Activated CD4-positive, alpha-beta T cell treated with anti-CD3 and anti-CD28 coated beads for 36 hours (primary cell): ENCODE results near the gene DBH. TPM values are rescaled to one million over a fixed set of nuclear protein-coding genes. Genes with fewer than 3 reads are reported as not detected.
A peak's percentile ranks its signal among the peaks of the same experiment; 100 is the strongest.

Source experiments
- ATAC-seq: fragments of 200-7000 bp; cut with Tn5 transposase; one replicate; pipeline ENCODE4 v1.10.0; 2021; ENCODE audit warnings: mild to moderate bottlenecking, moderate library complexity
- CTCF ChIA-PET: fragments of 350-600 bp; sonication (Branson Sonifier 250); formaldehyde crosslinking; loops from one replicate; lab custom pipeline; 2021; ENCODE audit warnings: antibody characterized with exemption; lab: Charles Lee
- POLR2A ChIA-PET: fragments of 350-600 bp; sonication (Branson Sonifier 250); formaldehyde crosslinking; loops from one replicate; lab custom pipeline; 2021; ENCODE audit warnings: antibody characterized with exemption, inconsistent platforms; lab: Charles Lee
- DNase-seq: peaks from one replicate; pipeline ENCODE4 v3.0.0-alpha.2; 2020
- H3K27ac Mint-ChIP-seq: one replicate; pipeline ENCODE4 v1.8.0; 2021; ENCODE audit warnings: mixed read lengths
- H3K27me3 Mint-ChIP-seq: one replicate; pipeline ENCODE4 v1.8.0; 2021; ENCODE audit warnings: mixed read lengths
- H3K36me3 Mint-ChIP-seq: one replicate; pipeline ENCODE4 v1.8.0; 2021; ENCODE audit warnings: low read depth, mixed read lengths
- H3K4me1 Mint-ChIP-seq: one replicate; pipeline ENCODE4 v1.8.0; 2021; ENCODE audit warnings: mixed read lengths
- H3K4me3 Mint-ChIP-seq: one replicate; pipeline ENCODE4 v1.8.0; 2021; ENCODE audit warnings: mild to moderate bottlenecking, moderate library complexity, mixed read lengths
- H3K9me3 Mint-ChIP-seq: one replicate; pipeline ENCODE4 v1.8.0; 2021; ENCODE audit warnings: low read depth, mixed read lengths
- intact Hi-C, 2 experiments: fragments of 100-400 bp; cut with DNase I in 1 of 2; cut with micrococcal nuclease in 1 of 2; formaldehyde crosslinking; loops; one replicate each; pipeline versions ENCODE4 v1.14.2 to v1.15.1; 2022 to 2024; cut with DNase I, micrococcal nuclease
- total RNA-seq, 2 experiments: library from RNA; stranded (reverse); gene quantifications; one replicate each; pipeline ENCODE4 v1.2.3, GENCODE V29; 2021

The DBH gene
- total RNA-seq, 2 experiments from 2014 or later = not detected

- ATAC-seq = no peak
- Mint-ChIP-seq H3K27me3 (no peaks in the 10 kb centered on the region), H3K4me1 (no peaks in the 10 kb centered on the region), H3K27ac (no peak overlapping the region), H3K36me3 (no peaks in the 10 kb centered on the region), H3K4me3 (no peak overlapping the region), H3K9me3 (no peaks in the 10 kb centered on the region)
- intact Hi-C loops = no loop called here
- ChIA-PET POLR2A (interaction anchor here (0.6 kb wide), 1 partner anchor 116 kb away, joined by 3 read pairs; no protein-coding TSS in a partner anchor), CTCF (interaction anchor here (0.5 to 0.8 kb wide), 3 partner anchors 95 to 855 kb away, joined by 3 read pairs; no protein-coding TSS in a partner anchor)
- DNase-seq = no peak
Observed at GRCh38 chr9:133647765-133648469, 11.8 kb downstream of the DBH start.

GRCh38 chr9:133649194-133649593, 13.0 kb downstream of the DBH start:
- Mint-ChIP-seq H3K36me3 (no peaks in the 10 kb centered on the region), H3K27me3 (no peaks in the 10 kb centered on the region), H3K4me3 (no peak overlapping the region), H3K27ac (no peak overlapping the region), H3K9me3 (no peaks in the 10 kb centered on the region), H3K4me1 (no peaks in the 10 kb centered on the region)
- ATAC-seq (no peak), DNase-seq (no peak)
- intact Hi-C loops = no loop called here
- CTCF ChIA-PET = no interaction called here
- POLR2A ChIA-PET = no interaction called here

GRCh38 chr9:133650026-133650425, 13.9 kb downstream of the DBH start:
- Mint-ChIP-seq H3K27me3 (no peaks in the 10 kb centered on the region), H3K27ac (no peak overlapping the region), H3K36me3 (no peaks in the 10 kb centered on the region), H3K9me3 (no peaks in the 10 kb centered on the region), H3K4me3 (no peak overlapping the region), H3K4me1 (no peaks in the 10 kb centered on the region)
- ChIA-PET POLR2A (no interaction called here), CTCF (no interaction called here)
- no peak for DNase-seq
- intact Hi-C loops = loop anchor here in 1 of 2 experiments (10.0 kb wide), 1 partner anchor 55 kb away; no protein-coding TSS in a partner anchor
- ATAC-seq = no peak

- Mint-ChIP-seq H3K36me3 (no peaks in the 10 kb centered on the region), H3K27ac (no peak overlapping the region), H3K9me3 (no peaks in the 10 kb centered on the region), H3K4me1 (peaks cover 25% of the 10 kb centered on the region), H3K4me3 (no peak overlapping the region), H3K27me3 (peaks cover 6% of the 10 kb centered on the region)
- intact Hi-C loops = loop anchor here in 1 of 2 experiments (10.0 kb wide), 1 partner anchor 51 kb away; no protein-coding TSS in a partner anchor
- ChIA-PET POLR2A (no interaction called here), CTCF (no interaction called here)
- ATAC-seq (no peak), DNase-seq (no peak)
Observed at GRCh38 chr9:133653638-133654037, 17.5 kb downstream of the DBH start.

- CTCF ChIA-PET = interaction anchor here (0.5 kb wide), 1 partner anchor 1716 kb away, joined by 3 read pairs; no protein-coding TSS in a partner anchor
- intact Hi-C loops = loop anchor here (5.0 to 10.0 kb wide), 2 partner anchors 47 to 50 kb away; no protein-coding TSS in a partner anchor
- H3K36me3 Mint-ChIP-seq = no peaks in the 10 kb centered on the region
Observed at GRCh38 chr9:133654736-133655657, 18.8 kb downstream of the DBH start.

GRCh38 chr9:133655701-133656100, 19.5 kb downstream of the DBH start:
- peaks cover 33% of the 10 kb centered on the region for H3K4me1 Mint-ChIP-seq
- intact Hi-C loops = loop anchor here (1.0 to 10.0 kb wide), 3 partner anchors 47 to 71 kb away; no protein-coding TSS in a partner anchor
- H3K36me3 Mint-ChIP-seq = no peaks in the 10 kb centered on the region
- POLR2A ChIA-PET = no interaction called here
- H3K4me3 Mint-ChIP-seq = no peak overlapping the region
- no peaks in the 10 kb centered on the region for H3K9me3 Mint-ChIP-seq
- peaks cover 9% of the 10 kb centered on the region for H3K27me3 Mint-ChIP-seq
- DNase-seq (no peak), ATAC-seq (no peak)
- no peak overlapping the region for H3K27ac Mint-ChIP-seq
- CTCF ChIA-PET = interaction anchor here (0.5 to 1.1 kb wide), 2 partner anchors 28 to 1715 kb away, joined by 3 to 4 read pairs; no protein-coding TSS in a partner anchor

More at GRCh38 chr9:133654736-133655657, 18.8 kb downstream of the DBH start:
- Mint-ChIP-seq H3K27me3 (peaks cover 9% of the 10 kb centered on the region), H3K4me1 (peaks cover 33% of the 10 kb centered on the region), H3K4me3 (no peak overlapping the region), H3K9me3 (no peaks in the 10 kb centered on the region), H3K27ac (no peak overlapping the region)
- ATAC-seq (no peak), DNase-seq (no peak)
- POLR2A ChIA-PET = no interaction called here

- Mint-ChIP-seq H3K9me3 (no peaks in the 10 kb centered on the region), H3K36me3 (no peaks in the 10 kb centered on the region), H3K27me3 (peaks cover 9% of the 10 kb centered on the region), H3K27ac (no peak overlapping the region), H3K4me1 (peaks cover 33% of the 10 kb centered on the region), H3K4me3 (no peak overlapping the region)
- peak; percentile 53 for ATAC-seq
- POLR2A ChIA-PET = no interaction called here
- peak; percentile 62 for DNase-seq
- CTCF ChIA-PET = interaction anchor here (1.1 kb wide), 1 partner anchor 27 kb away, joined by 4 read pairs; no protein-coding TSS in a partner anchor
- intact Hi-C loops = loop anchor here (1.0 to 10.0 kb wide), 3 partner anchors 46 to 70 kb away; no protein-coding TSS in a partner anchor
Observed at GRCh38 chr9:133656211-133657119, 20.3 kb downstream of the DBH start.

GRCh38 chr9:133657120-133657661, 21.0 kb downstream of the DBH start:
- Mint-ChIP-seq H3K9me3 (no peaks in the 10 kb centered on the region), H3K27ac (no peak overlapping the region), H3K36me3 (no peaks in the 10 kb centered on the region), H3K4me1 (peaks cover 33% of the 10 kb centered on the region), H3K27me3 (peaks cover 9% of the 10 kb centered on the region), H3K4me3 (no peak overlapping the region)
- POLR2A ChIA-PET = no interaction called here
- CTCF ChIA-PET = interaction anchor here (1.1 kb wide), 1 partner anchor 26 kb away, joined by 4 read pairs; no protein-coding TSS in a partner anchor
- ATAC-seq (peak; percentile 6), DNase-seq (no peak)
- intact Hi-C loops = loop anchor here (5.0 to 10.0 kb wide), 2 partner anchors 45 to 48 kb away; no protein-coding TSS in a partner anchor

- Mint-ChIP-seq H3K4me1 (peaks cover 33% of the 10 kb centered on the region), H3K36me3 (no peaks in the 10 kb centered on the region), H3K27ac (no peak overlapping the region), H3K27me3 (peaks cover 9% of the 10 kb centered on the region), H3K9me3 (no peaks in the 10 kb centered on the region), H3K4me3 (peak overlapping the region; percentile 26)
- ATAC-seq (peak; percentile 57), DNase-seq (peak; percentile 53)
- intact Hi-C loops = loop anchor here (5.0 to 10.0 kb wide), 2 partner anchors 44 to 46 kb away; no protein-coding TSS in a partner anchor
- ChIA-PET POLR2A (no interaction called here), CTCF (interaction anchor here (0.5 to 1.6 kb wide), 6 partner anchors 18 to 509 kb away, joined by 3 to 6 read pairs (median 3); no protein-coding TSS in a partner anchor)
Observed at GRCh38 chr9:133658442-133659431, 22.6 kb downstream of the DBH start.
